Amniotic epithelial cell (primary cell): ENCODE measurements around the gene SLC35B2.

Source experiments
- DNase-seq: peaks from one replicate; pipeline ENCODE4 v3.0.0-alpha.2; 2010; ENCODE audit warnings: low read depth

SLC35B2 gene

GRCh38 chr6:44267252-44267651, 9.9 kb upstream of the SLC35B2 start:
- DNase-seq = no peak

- no peak for DNase-seq
Measured at GRCh38 chr6:44266347-44266746, 9.0 kb upstream of the SLC35B2 start.

- DNase-seq = no peak
Measured at GRCh38 chr6:44265722-44266233, 8.4 kb upstream of the SLC35B2 start.

- DNase-seq = peak; percentile 88
Measured at GRCh38 chr6:44265007-44265721, 7.8 kb upstream of the SLC35B2 start, which contains the start of gene NFKBIE. Gene NFKBIE (minus strand): TSS chr6:44265551. CDS start chr6:44265346, 205 bp downstream.

- no peak for DNase-seq
Measured at GRCh38 chr6:44264154-44265006, 7.1 kb upstream of the SLC35B2 start.

- no peak for DNase-seq
Measured at GRCh38 chr6:44263354-44264100, 6.2 kb upstream of the SLC35B2 start.

- no peak for DNase-seq
Measured at GRCh38 chr6:44262467-44263353, 5.4 kb upstream of the SLC35B2 start.

GRCh38 chr6:44261581-44261980, 4.3 kb upstream of the SLC35B2 start:
- no peak for DNase-seq

- no peak for DNase-seq
Measured at GRCh38 chr6:44260451-44261297, 3.3 kb upstream of the SLC35B2 start.

GRCh38 chr6:44260011-44260410, 2.7 kb upstream of the SLC35B2 start:
- DNase-seq = no peak

- no peak for DNase-seq
Measured at GRCh38 chr6:44258921-44259320, 1.6 kb upstream of the SLC35B2 start.

- no peak for DNase-seq
Measured at GRCh38 chr6:44258325-44258863, 1.1 kb upstream of the SLC35B2 start.

- DNase-seq = no peak
Measured at GRCh38 chr6:44257753-44258324, 511 bp upstream of the SLC35B2 start.

- DNase-seq = no peak
Measured at GRCh38 chr6:44256775-44257024, 628 bp downstream of the SLC35B2 start.

- no peak for DNase-seq
Measured at GRCh38 chr6:44255871-44256774, 1.2 kb downstream of the SLC35B2 start.

GRCh38 chr6:44255105-44255808, 2.1 kb downstream of the SLC35B2 start:
- no peak for DNase-seq

GRCh38 chr6:44254191-44255104, 2.9 kb downstream of the SLC35B2 start:
- DNase-seq = no peak
